H54 (cell line): ENCODE data around the gene KCNQ1.

Experiments
- DNase-seq: peaks from one replicate; pipeline ENCODE4 v3.0.0; 2011; ENCODE audit warnings: low spot score, mixed read lengths; ENCODE audit not compliant: insufficient read length
- FAIRE-seq: peaks from 3 replicates; lab custom pipeline; 2011; peaks lifted over from hg19 to GRCh38; lab: Jason Lieb, UNC
- POLR2A ChIP-seq: IDR thresholded peaks from 2 replicates; pipeline ENCODE4 v1.6.1; 2011; ENCODE audit warnings: low read depth, mild to moderate bottlenecking, low read length

Gene KCNQ1

GRCh38 chr11:2688381-2689231 lies 243.8 kb downstream of the KCNQ1 start:
- DNase-seq, result no peak
- TF ChIP-seq POLR2A, result no peak
- no peak for FAIRE-seq

- no peak for TF ChIP-seq POLR2A
These were observed 245.1 kb downstream of the KCNQ1 start for GRCh38 chr11:2689651-2690575.

GRCh38 chr11:2690596-2691354 lies 246.0 kb downstream of the KCNQ1 start:
- DNase-seq (no peak), FAIRE-seq (no peak)
- no peak for TF ChIP-seq POLR2A

More at GRCh38 chr11:2689651-2690575, 245.1 kb downstream of the KCNQ1 start:
- DNase-seq (no peak), FAIRE-seq (no peak)

- TF ChIP-seq POLR2A, result no peak
- DNase-seq, result no peak
- no peak for FAIRE-seq
These were observed 246.6 kb downstream of the KCNQ1 start for GRCh38 chr11:2691355-2691761.

- TF ChIP-seq POLR2A, result no peak
- no peak for DNase-seq
- no peak for FAIRE-seq
These were observed 247.4 kb downstream of the KCNQ1 start for GRCh38 chr11:2691991-2692875.

- FAIRE-seq, result no peak
- no peak for TF ChIP-seq POLR2A
- DNase-seq, result no peak
These were observed 248.8 kb downstream of the KCNQ1 start for GRCh38 chr11:2693271-2694261.

- TF ChIP-seq POLR2A, result no peak
- DNase-seq (no peak), FAIRE-seq (no peak)
These were observed 249.7 kb downstream of the KCNQ1 start for GRCh38 chr11:2694495-2694894.

GRCh38 chr11:2694995-2695939 lies 250.5 kb downstream of the KCNQ1 start:
- DNase-seq (no peak), FAIRE-seq (no peak)
- TF ChIP-seq POLR2A, result no peak

GRCh38 chr11:2696455-2696854 lies 251.6 kb downstream of the KCNQ1 start:
- FAIRE-seq (no peak), DNase-seq (no peak)
- no peak for TF ChIP-seq POLR2A

GRCh38 chr11:2697866-2698265 lies 253.1 kb downstream of the KCNQ1 start:
- FAIRE-seq (no peak), DNase-seq (no peak)
- no peak for TF ChIP-seq POLR2A
